HepG2 (cell line): ENCODE measurements around the gene ACADVL. TPM values are rescaled to one million over a fixed set of nuclear protein-coding genes. Genes with fewer than 3 reads are reported as not detected.

Experiments
- ATF7-NPFF ChIP-seq: sonication (generic); formaldehyde crosslinking; IDR thresholded peaks from 2 replicates; pipeline ENCODE4 v1.8.1; 2023; ENCODE audit warnings: mild to moderate bottlenecking, low read depth, missing genetic modification reagents, moderate library complexity
- CCDC6 ChIP-seq: sonication (generic); formaldehyde crosslinking; IDR thresholded peaks from 2 replicates; pipeline ENCODE4 v1.8.1; 2022; ENCODE audit warnings: mild to moderate bottlenecking, missing genetic modification reagents, moderate library complexity
- CENPBD1 ChIP-seq: sonication (generic); formaldehyde crosslinking; IDR thresholded peaks from 2 replicates; pipeline ENCODE4 v1.8.0; 2022; ENCODE audit warnings: missing genetic modification reagents, low read depth, mild to moderate bottlenecking, borderline replicate concordance
- CENPX ChIP-seq: sonication (generic); formaldehyde crosslinking; IDR thresholded peaks from 2 replicates; pipeline ENCODE4 v1.9.0; 2021; ENCODE audit warnings: mild to moderate bottlenecking, missing genetic modification reagents, moderate library complexity
- FIP1L1 ChIP-seq: fragments of 200-400 bp; formaldehyde crosslinking; IDR thresholded peaks from 2 replicates; pipeline ENCODE4 v1.6.1; 2018; ENCODE audit warnings: low read depth, mild to moderate bottlenecking, low read length, moderate library complexity, borderline replicate concordance; ENCODE audit not compliant: insufficient read depth
- FLYWCH1 ChIP-seq: sonication (generic); formaldehyde crosslinking; IDR thresholded peaks from 2 replicates; pipeline ENCODE4 v1.8.1; 2023; ENCODE audit warnings: mild to moderate bottlenecking, missing genetic modification reagents
- HNRNPK ChIP-seq: fragments of 200-400 bp; formaldehyde crosslinking; IDR thresholded peaks from 2 replicates; pipeline ENCODE4 v1.6.1; 2018; ENCODE audit warnings: low read length, low read depth, moderate library complexity, mild to moderate bottlenecking; ENCODE audit not compliant: poor library complexity, severe bottlenecking
- HOXA9 ChIP-seq: sonication (generic); formaldehyde crosslinking; IDR thresholded peaks from 2 replicates; pipeline ENCODE4 v1.8.1; 2022; ENCODE audit warnings: missing genetic modification reagents, mild to moderate bottlenecking, moderate library complexity, borderline replicate concordance
- ISL2 ChIP-seq: sonication (generic); formaldehyde crosslinking; IDR thresholded peaks from 2 replicates; pipeline ENCODE4 v1.5.0; 2020; ENCODE audit warnings: missing genetic modification reagents
- PAWR ChIP-seq: sonication (generic); formaldehyde crosslinking; IDR thresholded peaks from 2 replicates; pipeline ENCODE4 v1.4.0; 2020; ENCODE audit warnings: missing genetic modification reagents, mild to moderate bottlenecking, borderline replicate concordance
- RFX5 ChIP-seq: IDR thresholded peaks from 2 replicates; pipeline ENCODE4 v1.6.1; 2011; ENCODE audit warnings: low read depth, low read length, improper control_type of control experiment
- RORA ChIP-seq: sonication (generic); formaldehyde crosslinking; IDR thresholded peaks from 2 replicates; pipeline ENCODE4 v1.5.0; 2020; ENCODE audit warnings: mild to moderate bottlenecking, missing genetic modification reagents, moderate library complexity
- SIX1 ChIP-seq: sonication (generic); formaldehyde crosslinking; IDR thresholded peaks from 2 replicates; pipeline ENCODE4 v1.4.0; 2020; ENCODE audit warnings: missing genetic modification reagents, borderline replicate concordance
- SRF ChIP-seq: IDR thresholded peaks from 2 replicates; pipeline ENCODE4 v1.6.1; 2011; ENCODE audit warnings: mild to moderate bottlenecking, low read depth, low read length, moderate library complexity
- SRSF1 ChIP-seq: fragments of 200-400 bp; formaldehyde crosslinking; optimal IDR thresholded peaks from 2 replicates; pipeline ENCODE3; 2017; ENCODE audit warnings: mild to moderate bottlenecking, low read depth, low read length, moderate library complexity
- TP53 ChIP-seq: sonication (generic); formaldehyde crosslinking; conservative IDR thresholded peaks from 2 replicates; pipeline ENCODE4 v1.4.0; 2020; ENCODE audit warnings: missing genetic modification reagents
- TSC22D2 ChIP-seq: sonication (generic); formaldehyde crosslinking; IDR thresholded peaks from 2 replicates; pipeline ENCODE4 v1.5.1; 2020; ENCODE audit warnings: missing genetic modification reagents, mild to moderate bottlenecking, borderline replicate concordance
- ZFYVE20 ChIP-seq: sonication (generic); formaldehyde crosslinking; IDR thresholded peaks from 2 replicates; pipeline ENCODE4 v1.8.0; 2023; ENCODE audit warnings: low read depth, mild to moderate bottlenecking, moderate library complexity, missing genetic modification reagents, borderline replicate concordance
- ZNF205 ChIP-seq: IDR thresholded peaks from 2 replicates; pipeline ENCODE4 v1.6.1; 2018; ENCODE audit warnings: missing biosample characterization, missing genetic modification reagents
- ZNF350 ChIP-seq: sonication (generic); formaldehyde crosslinking; IDR thresholded peaks from 2 replicates; pipeline ENCODE4 v1.4.0; 2020; ENCODE audit warnings: mild to moderate bottlenecking, low read depth, missing genetic modification reagents, borderline replicate concordance
- ZNF543 ChIP-seq: sonication (generic); formaldehyde crosslinking; IDR thresholded peaks from 2 replicates; pipeline ENCODE4 v1.4.0; 2020; ENCODE audit warnings: mild to moderate bottlenecking, missing genetic modification reagents
- ZNF567 ChIP-seq: sonication (generic); formaldehyde crosslinking; IDR thresholded peaks from 2 replicates; pipeline ENCODE4 v1.8.1; 2023; ENCODE audit warnings: mild to moderate bottlenecking, missing genetic modification reagents, borderline replicate concordance
- polyA plus RNA-seq, 8 experiments: library from polyadenylated mRNA; depleted of rRNA in 3 of 8; stranded (reverse) in 7 of 8; unstranded in 1 of 8; fragments of >200 nt; fragmentation: Illumina TruSeq in 4 of 8; extraction: Trizol in 4 of 8; gene quantifications; 2 replicates each; pipeline versions ENCODE4 v1.2.1 to v1.2.3, GENCODE V29; 2011 to 2016; ENCODE audit warnings: low read depth in 4 of 8, missing spikeins in 1 of 8, mixed read lengths in 1 of 8; ENCODE audit not compliant: insufficient read depth in 1 of 8
- total RNA-seq, 5 experiments: library from RNA; depleted of rRNA; stranded (reverse); fragments of >200 nt; fragmentation: Illumina TruSeq; extraction: Trizol; gene quantifications; 2 replicates each; pipeline ENCODE4 v1.2.3, GENCODE V29; 2016; ENCODE audit warnings: low read depth in 1 of 5
- TF ChIP-seq, protein P1 (sequence below): sonication (generic); formaldehyde crosslinking; IDR thresholded peaks from 2 replicates; pipeline ENCODE4 v1.4.0; 2020; ENCODE audit warnings: missing genetic modification reagents, borderline replicate concordance
- TF ChIP-seq, protein P2 (sequence below): sonication (generic); formaldehyde crosslinking; IDR thresholded peaks from 2 replicates; pipeline ENCODE4 v1.5.0; 2020; ENCODE audit warnings: missing genetic modification reagents

Gene ACADVL
- total and polyA plus RNA-seq, 2 of the 13 experiments (the other 11 are each of a cell fraction or from before 2014, with no cell fraction given): 219 to 412 TPM

- peak; percentile 67; the same call in 1 of the 2 replicates for TF ChIP-seq ZNF350 (CRISPR knock-in tag)
- TF ChIP-seq SRSF1: peak; percentile 58
- no peak for TF ChIP-seq CENPX (CRISPR knock-in tag)
- peak; percentile 97 for TF ChIP-seq HNRNPK
- TF ChIP-seq ISL2 (CRISPR knock-in tag): peak; percentile 68; the same call in 1 of the 2 replicates
- no peak for TF ChIP-seq TSC22D2 (CRISPR knock-in tag)
- peak; percentile 17; the same call in 1 of the 2 replicates for TF ChIP-seq CCDC6
- peak; percentile 91; the same call in 1 of the 2 replicates for TF ChIP-seq FIP1L1
- TF ChIP-seq ATF7-NPFF (CRISPR knock-in tag): no peak; the same call in 1 of the 2 replicates
- TF ChIP-seq RFX5: no peak
- no peak for TF ChIP-seq PAWR (CRISPR knock-in tag)
- TF ChIP-seq, protein P1, sequence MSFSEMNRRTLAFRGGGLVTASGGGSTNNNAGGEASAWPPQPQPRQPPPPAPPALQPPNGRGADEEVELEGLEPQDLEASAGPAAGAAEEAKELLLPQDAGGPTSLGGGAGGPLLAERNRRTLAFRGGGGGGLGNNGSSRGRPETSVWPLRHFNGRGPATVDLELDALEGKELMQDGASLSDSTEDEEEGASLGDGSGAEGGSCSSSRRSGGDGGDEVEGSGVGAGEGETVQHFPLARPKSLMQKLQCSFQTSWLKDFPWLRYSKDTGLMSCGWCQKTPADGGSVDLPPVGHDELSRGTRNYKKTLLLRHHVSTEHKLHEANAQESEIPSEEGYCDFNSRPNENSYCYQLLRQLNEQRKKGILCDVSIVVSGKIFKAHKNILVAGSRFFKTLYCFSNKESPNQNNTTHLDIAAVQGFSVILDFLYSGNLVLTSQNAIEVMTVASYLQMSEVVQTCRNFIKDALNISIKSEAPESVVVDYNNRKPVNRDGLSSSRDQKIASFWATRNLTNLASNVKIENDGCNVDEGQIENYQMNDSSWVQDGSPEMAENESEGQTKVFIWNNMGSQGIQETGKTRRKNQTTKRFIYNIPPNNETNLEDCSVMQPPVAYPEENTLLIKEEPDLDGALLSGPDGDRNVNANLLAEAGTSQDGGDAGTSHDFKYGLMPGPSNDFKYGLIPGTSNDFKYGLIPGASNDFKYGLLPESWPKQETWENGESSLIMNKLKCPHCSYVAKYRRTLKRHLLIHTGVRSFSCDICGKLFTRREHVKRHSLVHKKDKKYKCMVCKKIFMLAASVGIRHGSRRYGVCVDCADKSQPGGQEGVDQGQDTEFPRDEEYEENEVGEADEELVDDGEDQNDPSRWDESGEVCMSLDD: no peak
- TF ChIP-seq ZNF205 (CRISPR knock-in tag): 0 out of 2 replicates have a peak, but pooled peaks have one; percentile 15
- TF ChIP-seq SRF: no peak
- TF ChIP-seq ZNF543 (CRISPR knock-in tag): no peak
- no peak for TF ChIP-seq RORA (CRISPR knock-in tag)
- no peak for TF ChIP-seq SIX1 (CRISPR knock-in tag)
- TF ChIP-seq, protein P2, sequence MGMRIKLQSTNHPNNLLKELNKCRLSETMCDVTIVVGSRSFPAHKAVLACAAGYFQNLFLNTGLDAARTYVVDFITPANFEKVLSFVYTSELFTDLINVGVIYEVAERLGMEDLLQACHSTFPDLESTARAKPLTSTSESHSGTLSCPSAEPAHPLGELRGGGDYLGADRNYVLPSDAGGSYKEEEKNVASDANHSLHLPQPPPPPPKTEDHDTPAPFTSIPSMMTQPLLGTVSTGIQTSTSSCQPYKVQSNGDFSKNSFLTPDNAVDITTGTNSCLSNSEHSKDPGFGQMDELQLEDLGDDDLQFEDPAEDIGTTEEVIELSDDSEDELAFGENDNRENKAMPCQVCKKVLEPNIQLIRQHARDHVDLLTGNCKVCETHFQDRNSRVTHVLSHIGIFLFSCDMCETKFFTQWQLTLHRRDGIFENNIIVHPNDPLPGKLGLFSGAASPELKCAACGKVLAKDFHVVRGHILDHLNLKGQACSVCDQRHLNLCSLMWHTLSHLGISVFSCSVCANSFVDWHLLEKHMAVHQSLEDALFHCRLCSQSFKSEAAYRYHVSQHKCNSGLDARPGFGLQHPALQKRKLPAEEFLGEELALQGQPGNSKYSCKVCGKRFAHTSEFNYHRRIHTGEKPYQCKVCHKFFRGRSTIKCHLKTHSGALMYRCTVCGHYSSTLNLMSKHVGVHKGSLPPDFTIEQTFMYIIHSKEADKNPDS (CRISPR knock-in tag): no peak
- TF ChIP-seq HOXA9: no peak
- no peak for TF ChIP-seq ZFYVE20 (CRISPR knock-in tag)
- no peak for TF ChIP-seq CENPBD1
- TF ChIP-seq FLYWCH1 (CRISPR knock-in tag): no peak
- TF ChIP-seq ZNF567 (CRISPR knock-in tag): no peak
- no peak for TF ChIP-seq TP53 (CRISPR knock-in tag)
These were observed 19.6 kb downstream of the ACADVL start, which contains the start of gene PHF23 (continued) for GRCh38 chr17:7239091-7240027.
